ENCODE results near the gene LMTK3. TPM values are rescaled to one million over a fixed set of nuclear protein-coding genes. Genes with fewer than 3 reads are reported as not detected.

Gene LMTK3
- polyA plus RNA-seq, 1 donor from 2014 or later, result 8.1 TPM

DNA sequence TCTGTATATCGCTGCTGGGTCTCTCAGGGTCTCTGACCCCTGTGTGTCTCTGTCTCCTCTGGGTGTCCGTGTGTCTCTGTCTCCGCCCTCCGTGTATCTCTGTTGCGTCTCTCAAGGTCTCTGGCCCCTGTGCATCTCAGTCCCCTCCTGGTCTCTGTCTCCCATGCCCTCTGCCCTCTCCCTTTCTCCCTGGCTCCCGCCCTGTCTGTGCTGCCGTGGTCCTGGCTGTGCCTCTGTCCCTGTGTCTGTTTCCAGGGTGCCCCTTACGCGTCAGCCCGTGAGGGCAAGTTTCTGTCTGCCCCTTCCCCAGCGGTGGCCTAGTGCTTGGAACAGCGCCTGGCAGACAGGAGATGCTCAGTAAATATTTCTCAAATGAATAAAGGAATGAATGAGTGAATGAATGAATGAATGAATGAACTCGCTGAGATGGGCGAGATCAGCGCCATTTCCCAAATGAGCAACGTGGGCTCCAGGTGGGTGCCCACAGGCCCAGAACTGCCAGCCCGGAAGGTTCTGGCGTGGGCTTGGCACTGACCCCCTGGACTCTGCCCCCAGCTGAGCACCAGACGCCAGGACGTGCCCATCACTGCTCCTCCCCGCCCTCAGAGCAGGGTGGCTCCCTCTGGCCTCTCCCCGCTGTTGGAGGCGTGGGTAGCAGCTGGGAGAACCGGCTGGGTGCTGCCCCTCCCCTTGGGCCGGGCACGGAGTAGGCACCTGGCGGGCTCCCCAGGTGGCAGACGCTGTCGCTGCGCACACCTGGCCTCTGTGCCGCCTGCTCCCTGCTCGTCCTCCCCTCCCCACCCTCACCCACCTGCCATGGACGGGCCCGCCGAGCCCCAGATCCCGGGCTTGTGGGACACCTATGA, 40.0 kb upstream of the LMTK3 start, which contains the start of gene SULT2B1:
Gene SULT2B1 (plus strand): TSS at position 736 of the 866 bp plus-strand sequence. CDS start 81 bp downstream, at position 817.
- no peak within 1 kb of the TSS for H3K27ac ChIP-seq (ENCODE audit: low read length)
- H3K36me3 ChIP-seq (ENCODE audit: insufficient read depth, low read length), result no peaks in the 10 kb centered on the region
- no peak within 1 kb of the TSS for H3K4me3 ChIP-seq (ENCODE audit: low read length)
- H3K9ac ChIP-seq (ENCODE audit: low read length), result no peak within 1 kb of the TSS
- TF ChIP-seq RAD21 (conservative IDR thresholded peaks at IDR 0.05), result no peak
- no peak for TF ChIP-seq POLR2AphosphoS5 (IDR thresholded peaks at IDR 0.05)
- no peak for TF ChIP-seq MXI1 (conservative IDR thresholded peaks at IDR 0.05; ENCODE audit: poor library complexity, severe bottlenecking)
- TF ChIP-seq, protein P1, sequence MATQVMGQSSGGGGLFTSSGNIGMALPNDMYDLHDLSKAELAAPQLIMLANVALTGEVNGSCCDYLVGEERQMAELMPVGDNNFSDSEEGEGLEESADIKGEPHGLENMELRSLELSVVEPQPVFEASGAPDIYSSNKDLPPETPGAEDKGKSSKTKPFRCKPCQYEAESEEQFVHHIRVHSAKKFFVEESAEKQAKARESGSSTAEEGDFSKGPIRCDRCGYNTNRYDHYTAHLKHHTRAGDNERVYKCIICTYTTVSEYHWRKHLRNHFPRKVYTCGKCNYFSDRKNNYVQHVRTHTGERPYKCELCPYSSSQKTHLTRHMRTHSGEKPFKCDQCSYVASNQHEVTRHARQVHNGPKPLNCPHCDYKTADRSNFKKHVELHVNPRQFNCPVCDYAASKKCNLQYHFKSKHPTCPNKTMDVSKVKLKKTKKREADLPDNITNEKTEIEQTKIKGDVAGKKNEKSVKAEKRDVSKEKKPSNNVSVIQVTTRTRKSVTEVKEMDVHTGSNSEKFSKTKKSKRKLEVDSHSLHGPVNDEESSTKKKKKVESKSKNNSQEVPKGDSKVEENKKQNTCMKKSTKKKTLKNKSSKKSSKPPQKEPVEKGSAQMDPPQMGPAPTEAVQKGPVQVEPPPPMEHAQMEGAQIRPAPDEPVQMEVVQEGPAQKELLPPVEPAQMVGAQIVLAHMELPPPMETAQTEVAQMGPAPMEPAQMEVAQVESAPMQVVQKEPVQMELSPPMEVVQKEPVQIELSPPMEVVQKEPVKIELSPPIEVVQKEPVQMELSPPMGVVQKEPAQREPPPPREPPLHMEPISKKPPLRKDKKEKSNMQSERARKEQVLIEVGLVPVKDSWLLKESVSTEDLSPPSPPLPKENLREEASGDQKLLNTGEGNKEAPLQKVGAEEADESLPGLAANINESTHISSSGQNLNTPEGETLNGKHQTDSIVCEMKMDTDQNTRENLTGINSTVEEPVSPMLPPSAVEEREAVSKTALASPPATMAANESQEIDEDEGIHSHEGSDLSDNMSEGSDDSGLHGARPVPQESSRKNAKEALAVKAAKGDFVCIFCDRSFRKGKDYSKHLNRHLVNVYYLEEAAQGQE (IDR thresholded peaks at IDR 0.05; ENCODE audit: borderline replicate concordance), result no peak
- TF ChIP-seq TAF1 (IDR thresholded peaks at IDR 0.05; ENCODE audit: low read depth), result no peak
- no peak for TF ChIP-seq EZH2 (IDR thresholded peaks at IDR 0.05; ENCODE audit: borderline replicate concordance, insufficient read depth, low read length, poor library complexity, severe bottlenecking)
- no peak for TF ChIP-seq EP300 (conservative IDR thresholded peaks at IDR 0.05; ENCODE audit: poor library complexity, severe bottlenecking)
- TF ChIP-seq, protein P2, sequence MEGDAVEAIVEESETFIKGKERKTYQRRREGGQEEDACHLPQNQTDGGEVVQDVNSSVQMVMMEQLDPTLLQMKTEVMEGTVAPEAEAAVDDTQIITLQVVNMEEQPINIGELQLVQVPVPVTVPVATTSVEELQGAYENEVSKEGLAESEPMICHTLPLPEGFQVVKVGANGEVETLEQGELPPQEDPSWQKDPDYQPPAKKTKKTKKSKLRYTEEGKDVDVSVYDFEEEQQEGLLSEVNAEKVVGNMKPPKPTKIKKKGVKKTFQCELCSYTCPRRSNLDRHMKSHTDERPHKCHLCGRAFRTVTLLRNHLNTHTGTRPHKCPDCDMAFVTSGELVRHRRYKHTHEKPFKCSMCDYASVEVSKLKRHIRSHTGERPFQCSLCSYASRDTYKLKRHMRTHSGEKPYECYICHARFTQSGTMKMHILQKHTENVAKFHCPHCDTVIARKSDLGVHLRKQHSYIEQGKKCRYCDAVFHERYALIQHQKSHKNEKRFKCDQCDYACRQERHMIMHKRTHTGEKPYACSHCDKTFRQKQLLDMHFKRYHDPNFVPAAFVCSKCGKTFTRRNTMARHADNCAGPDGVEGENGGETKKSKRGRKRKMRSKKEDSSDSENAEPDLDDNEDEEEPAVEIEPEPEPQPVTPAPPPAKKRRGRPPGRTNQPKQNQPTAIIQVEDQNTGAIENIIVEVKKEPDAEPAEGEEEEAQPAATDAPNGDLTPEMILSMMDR (IDR thresholded peaks at IDR 0.05; ENCODE audit: poor library complexity, severe bottlenecking), result no peak
- TF ChIP-seq SMC3 (conservative IDR thresholded peaks at IDR 0.05; ENCODE audit: poor library complexity), result no peak
- H4K20me1 ChIP-seq (ENCODE audit: insufficient read depth), result no peaks in the 10 kb centered on the region
- H3K4me2 ChIP-seq (ENCODE audit: low read length), result no peak within 1 kb of the TSS
- no peaks in the 10 kb centered on the region for H3K27me3 ChIP-seq (ENCODE audit: insufficient read depth, low read depth, low read length)
- no peaks in the 10 kb centered on the region for H3F3A ChIP-seq (ENCODE audit: insufficient read depth, low read length, poor library complexity, severe bottlenecking)
- H3K79me2 ChIP-seq (replicated peaks; ENCODE audit: insufficient read depth, low read length), result no peaks in the 10 kb centered on the region
- H2AFZ ChIP-seq (ENCODE audit: low read depth, low read length), result no peak within 1 kb of the TSS
- H3K9me2 ChIP-seq (ENCODE audit: insufficient read depth, low read length), result no peaks in the 10 kb centered on the region
- no peaks in the 10 kb centered on the region for H3K9me3 ChIP-seq (ENCODE audit: low read length)

DNA sequence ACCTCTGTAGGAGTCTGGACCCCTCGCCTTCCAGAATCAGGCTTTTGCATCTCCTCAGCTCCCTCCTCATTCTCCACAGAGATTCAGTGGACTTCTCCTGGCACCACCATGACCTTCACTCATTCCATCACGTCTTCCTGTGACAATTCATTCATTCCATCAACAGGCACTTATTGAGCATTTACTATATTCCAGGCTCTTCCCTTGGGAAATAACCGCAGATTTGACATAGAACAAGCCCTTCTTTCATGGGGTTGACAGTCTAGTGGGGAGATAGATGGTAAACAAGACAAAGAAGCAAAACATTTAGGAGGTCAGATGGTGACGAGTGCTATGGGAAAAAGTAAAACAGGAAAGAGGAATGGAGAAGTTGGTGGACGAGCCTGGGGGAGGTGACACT, 37.7 kb upstream of the LMTK3 start:
- Histone ChIP-seq H3K9me3 (ENCODE audit: low read length) (no peaks in the 10 kb centered on the region), H3K27ac (ENCODE audit: low read length) (no peak overlapping the region), H4K20me1 (ENCODE audit: insufficient read depth) (no peaks in the 10 kb centered on the region), H3K4me2 (ENCODE audit: low read length) (no peak overlapping the region), H2AFZ (ENCODE audit: low read depth, low read length) (no peak overlapping the region), H3K27me3 (ENCODE audit: insufficient read depth, low read depth, low read length) (no peaks in the 10 kb centered on the region), H3K4me3 (ENCODE audit: low read length) (no peak overlapping the region), H3K36me3 (ENCODE audit: insufficient read depth, low read length) (no peaks in the 10 kb centered on the region), H3K79me2 (replicated peaks; ENCODE audit: insufficient read depth, low read length) (no peaks in the 10 kb centered on the region), H3K9ac (ENCODE audit: low read length) (no peak overlapping the region), H3F3A (ENCODE audit: insufficient read depth, low read length, poor library complexity, severe bottlenecking) (no peaks in the 10 kb centered on the region), H3K9me2 (ENCODE audit: insufficient read depth, low read length) (no peaks in the 10 kb centered on the region)
- TF ChIP-seq EZH2 (IDR thresholded peaks at IDR 0.05; ENCODE audit: borderline replicate concordance, insufficient read depth, low read length, poor library complexity, severe bottlenecking), result no peak
- no peak for TF ChIP-seq SMC3 (conservative IDR thresholded peaks at IDR 0.05; ENCODE audit: poor library complexity)
